GM19328 (cell line): ENCODE measurements around the gene TEX261.
"Not testable (repeated sequence)": the region's sequence is repeated elsewhere in the genome, so short reads cannot be mapped to it uniquely, and the experiment has no call there.

Experiments used
- ATAC-seq: cut with Tn5 transposase; IDR thresholded peaks from one replicate; pipeline ENCODE4 v1.9.1; 2021; ENCODE audit warnings: mild to moderate bottlenecking, moderate library complexity; ENCODE audit not compliant: unreplicated experiment

The TEX261 gene

GRCh38 chr2:70994699-70995425, at the start of gene TEX261:
TSS of gene TEX261 (minus strand) at chr2:70994873. CDS start at chr2:70994757, 116 bp downstream.
- ATAC-seq = peak; percentile 94

GRCh38 chr2:71043531-71044407, 49.1 kb upstream of the TEX261 start:
- ATAC-seq = no peak

- ATAC-seq = no peak
Measured at GRCh38 chr2:71042287-71042686, 47.6 kb upstream of the TEX261 start.

GRCh38 chr2:71036296-71036695, 41.6 kb upstream of the TEX261 start:
- ATAC-seq = not testable (repeated sequence)

- not testable (repeated sequence) for ATAC-seq
Measured at GRCh38 chr2:71023553-71024243, 29.0 kb upstream of the TEX261 start.

GRCh38 chr2:71021394-71021793, 26.7 kb upstream of the TEX261 start:
- not testable (repeated sequence) for ATAC-seq

GRCh38 chr2:71019989-71020388, 25.3 kb upstream of the TEX261 start:
- not testable (repeated sequence) for ATAC-seq

GRCh38 chr2:71018625-71019024, 24.0 kb upstream of the TEX261 start:
- no peak for ATAC-seq

GRCh38 chr2:71011786-71012185, 17.1 kb upstream of the TEX261 start:
- ATAC-seq = not testable (repeated sequence)

- ATAC-seq = no peak
Measured at GRCh38 chr2:71008342-71008741, 13.7 kb upstream of the TEX261 start.

GRCh38 chr2:71006955-71007799, 12.5 kb upstream of the TEX261 start:
- ATAC-seq = no peak

GRCh38 chr2:71006323-71006722, 11.7 kb upstream of the TEX261 start:
- ATAC-seq = no peak

GRCh38 chr2:71005271-71006202, 10.9 kb upstream of the TEX261 start:
- no peak for ATAC-seq

- no peak for ATAC-seq
Measured at GRCh38 chr2:71004857-71005256, 10.2 kb upstream of the TEX261 start.

GRCh38 chr2:71003966-71004755, 9.5 kb upstream of the TEX261 start:
- no peak for ATAC-seq

GRCh38 chr2:71003396-71003795, 8.7 kb upstream of the TEX261 start:
- ATAC-seq = no peak

- ATAC-seq = no peak
Measured at GRCh38 chr2:71001981-71002570, 7.4 kb upstream of the TEX261 start.

- no peak for ATAC-seq
Measured at GRCh38 chr2:71001592-71001927, 6.9 kb upstream of the TEX261 start.
